ENCODE results near the gene NCOR2. TPM values are rescaled to one million over a fixed set of nuclear protein-coding genes. Genes with fewer than 3 reads are reported as not detected.

The NCOR2 gene
- total RNA-seq, 1 donor from 2014 or later, result 134 TPM

- DNase-seq (ENCODE audit: low spot score in 2 of 2), result no peak
- peaks cover 0 to 6% of the 10 kb centered on the region in 2 donors for H3K4me1 ChIP-seq
- H3K27ac ChIP-seq, result no peak overlapping the region
- no peaks in the 10 kb centered on the region for H3K9me3 ChIP-seq
- TF ChIP-seq CTCF (IDR thresholded peaks at IDR 0.05), result no peak
- H3K27me3 ChIP-seq, result no peaks in the 10 kb centered on the region
- no peaks in the 10 kb centered on the region for H3K36me3 ChIP-seq
- no peak overlapping the region for H3K4me3 ChIP-seq
- intact Hi-C loops (cut with DNase I), result no loop called here
These were observed 44.4 kb upstream of the NCOR2 start for GRCh38 chr12:124611559-124612409.

GRCh38 chr12:124610629-124611558, 43.5 kb upstream of the NCOR2 start:
- H3K27ac ChIP-seq, result no peak overlapping the region
- intact Hi-C loops (cut with DNase I), result no loop called here
- peaks cover 0 to 6% of the 10 kb centered on the region in 2 donors for H3K4me1 ChIP-seq
- no peaks in the 10 kb centered on the region for H3K27me3 ChIP-seq
- H3K9me3 ChIP-seq, result no peaks in the 10 kb centered on the region
- TF ChIP-seq CTCF (IDR thresholded peaks at IDR 0.05), result no peak
- no peak for DNase-seq (ENCODE audit: low spot score in 2 of 2)
- H3K4me3 ChIP-seq, result no peak overlapping the region
- no peaks in the 10 kb centered on the region for H3K36me3 ChIP-seq

GRCh38 chr12:124610021-124610612, 42.7 kb upstream of the NCOR2 start:
- no peak for DNase-seq (ENCODE audit: low spot score in 2 of 2)
- Histone ChIP-seq H3K9me3 (no peaks in the 10 kb centered on the region), H3K36me3 (no peaks in the 10 kb centered on the region), H3K27ac (no peak overlapping the region), H3K4me1 (peaks cover 0 to 6% of the 10 kb centered on the region in 2 donors), H3K27me3 (no peaks in the 10 kb centered on the region), H3K4me3 (no peak overlapping the region)
- intact Hi-C loops (cut with DNase I), result no loop called here
- TF ChIP-seq CTCF (IDR thresholded peaks at IDR 0.05), result no peak

GRCh38 chr12:124609041-124609989, 41.9 kb upstream of the NCOR2 start:
- no peaks in the 10 kb centered on the region for H3K9me3 ChIP-seq
- no peaks in the 10 kb centered on the region for H3K36me3 ChIP-seq
- DNase-seq (ENCODE audit: low spot score in 2 of 2), result peak in 1 of 2 donors; percentile 78
- intact Hi-C loops (cut with DNase I), result no loop called here
- no peak overlapping the region for H3K4me3 ChIP-seq
- TF ChIP-seq CTCF (IDR thresholded peaks at IDR 0.05), result no peak
- H3K4me1 ChIP-seq, result peaks cover 0 to 6% of the 10 kb centered on the region in 2 donors
- H3K27me3 ChIP-seq, result no peaks in the 10 kb centered on the region
- no peak overlapping the region for H3K27ac ChIP-seq

Data from ascending aorta (tissue), 2 donors.